ENCODE results near the gene BAG5.
A peak's percentile ranks its signal among the peaks of the same experiment; 100 is the strongest.

The BAG5 gene

DNA sequence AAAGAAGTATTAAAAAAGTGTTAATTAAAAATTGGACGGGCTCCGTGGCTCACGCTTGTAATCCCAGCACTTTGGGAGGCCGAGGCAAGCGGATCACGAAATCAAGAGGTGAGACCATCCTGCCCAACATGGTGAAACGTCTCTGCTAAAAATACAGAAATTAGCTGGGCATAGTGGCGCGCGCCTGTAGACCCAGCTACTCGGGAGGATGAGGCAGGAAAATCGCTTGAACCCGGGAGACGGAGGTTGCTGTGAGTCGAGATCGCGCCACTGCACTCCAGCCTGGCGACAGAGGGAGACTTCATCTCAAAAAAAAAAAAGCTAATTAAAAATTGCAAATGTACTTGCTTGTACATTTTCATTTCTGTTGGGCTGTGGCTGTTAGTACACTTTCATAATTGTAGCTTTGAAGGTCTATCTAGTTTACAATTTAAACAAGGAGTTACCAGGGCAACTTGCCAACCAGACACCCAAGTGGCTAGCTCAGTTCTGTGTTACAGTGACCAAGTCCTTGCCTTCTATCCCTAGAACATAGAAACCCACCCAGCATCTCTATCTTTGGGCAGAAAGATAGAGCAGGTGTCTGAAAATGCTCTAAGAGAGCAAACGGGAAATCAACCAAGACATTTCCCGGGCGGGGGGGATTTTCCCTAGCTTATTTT is 1.5 kb upstream of the BAG5 start:
- DNase-seq = no peak

DNA sequence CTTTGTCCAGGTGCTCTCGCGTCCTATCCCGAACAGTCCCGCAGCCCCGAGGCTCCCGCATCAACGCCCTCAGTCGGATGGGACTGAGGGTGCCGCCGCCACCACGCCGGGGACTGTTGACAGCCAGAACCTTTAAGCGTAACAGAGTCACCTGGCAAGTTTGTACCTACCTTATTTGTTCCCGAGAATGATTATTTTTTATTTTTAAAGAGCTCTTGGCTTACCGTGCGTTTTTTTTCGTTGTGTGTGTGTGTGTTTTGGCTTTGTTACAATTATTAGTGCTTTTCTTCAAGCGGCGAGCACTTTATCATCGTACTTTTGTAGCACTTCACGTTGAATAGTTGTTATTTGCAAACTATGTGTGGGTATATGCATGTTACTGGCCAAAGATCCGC is 766 bp upstream of the BAG5 start:
- DNase-seq = no peak

DNA sequence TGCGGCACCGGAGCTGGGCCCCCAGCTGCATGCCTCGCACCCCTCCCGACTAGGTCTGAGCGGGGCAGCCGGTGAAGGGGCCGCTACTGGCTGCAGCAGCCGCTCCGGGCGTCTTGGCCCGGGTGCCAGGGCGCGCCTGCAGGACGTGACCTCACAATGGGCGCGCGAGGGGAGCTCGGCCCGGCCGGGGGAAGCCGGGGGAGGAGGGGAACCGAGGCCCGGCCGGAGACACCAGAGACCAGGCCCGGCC is 353 bp downstream of the BAG5 start:
- DNase-seq = peak; percentile 71

- peak; percentile 69 for DNase-seq
These were observed 877 bp downstream of the BAG5 start for GRCh38 chr14:103561381-103562178.

GRCh38 chr14:103560691-103561090 is 1.8 kb downstream of the BAG5 start:
- DNase-seq = no peak

DNA sequence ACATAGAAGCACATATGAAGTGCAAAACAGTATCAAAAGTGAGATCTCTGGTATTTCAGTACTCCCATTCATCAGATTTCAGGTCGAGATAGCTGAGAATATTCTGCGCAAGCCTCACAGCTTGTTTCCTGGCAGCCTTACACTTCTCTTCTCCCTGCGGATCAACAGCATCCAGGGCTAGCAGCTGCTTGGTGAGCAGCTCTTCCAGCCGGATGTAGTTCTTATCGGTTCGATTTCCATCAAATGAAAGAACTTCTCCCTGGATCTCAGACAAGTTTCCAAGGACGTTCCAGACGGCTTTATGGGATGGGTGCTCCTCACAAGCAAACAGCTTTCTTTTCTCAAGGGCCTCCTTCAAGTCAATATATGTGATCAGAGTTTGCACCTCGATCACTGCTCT is 2.7 kb downstream of the BAG5 start:
- DNase-seq = no peak

- DNase-seq = no peak
These were observed 4.2 kb downstream of the BAG5 start for GRCh38 chr14:103558071-103558882.

GRCh38 chr14:103556946-103557758 is 5.3 kb downstream of the BAG5 start:
- DNase-seq = no peak

GRCh38 chr14:103555559-103556337 is 6.7 kb downstream of the BAG5 start:
- no peak for DNase-seq

DNA sequence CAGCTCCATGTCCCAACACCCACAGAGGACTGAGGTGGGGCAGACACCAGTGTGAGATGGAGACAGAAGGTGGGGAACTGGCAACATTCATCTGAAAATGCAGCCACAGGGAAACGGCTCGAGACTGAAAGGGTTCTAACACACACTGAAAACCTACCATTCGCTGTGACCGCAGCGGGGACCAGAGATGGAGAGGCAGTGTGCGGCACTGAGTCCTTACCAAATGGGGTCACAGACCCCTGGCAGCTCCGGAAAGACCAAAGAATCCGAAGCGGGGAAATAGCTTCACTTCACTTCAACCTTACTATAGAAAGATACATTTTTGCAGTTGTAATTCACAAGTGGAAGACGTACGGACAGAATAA is 9.6 kb downstream of the BAG5 start:
- DNase-seq = no peak

DNA sequence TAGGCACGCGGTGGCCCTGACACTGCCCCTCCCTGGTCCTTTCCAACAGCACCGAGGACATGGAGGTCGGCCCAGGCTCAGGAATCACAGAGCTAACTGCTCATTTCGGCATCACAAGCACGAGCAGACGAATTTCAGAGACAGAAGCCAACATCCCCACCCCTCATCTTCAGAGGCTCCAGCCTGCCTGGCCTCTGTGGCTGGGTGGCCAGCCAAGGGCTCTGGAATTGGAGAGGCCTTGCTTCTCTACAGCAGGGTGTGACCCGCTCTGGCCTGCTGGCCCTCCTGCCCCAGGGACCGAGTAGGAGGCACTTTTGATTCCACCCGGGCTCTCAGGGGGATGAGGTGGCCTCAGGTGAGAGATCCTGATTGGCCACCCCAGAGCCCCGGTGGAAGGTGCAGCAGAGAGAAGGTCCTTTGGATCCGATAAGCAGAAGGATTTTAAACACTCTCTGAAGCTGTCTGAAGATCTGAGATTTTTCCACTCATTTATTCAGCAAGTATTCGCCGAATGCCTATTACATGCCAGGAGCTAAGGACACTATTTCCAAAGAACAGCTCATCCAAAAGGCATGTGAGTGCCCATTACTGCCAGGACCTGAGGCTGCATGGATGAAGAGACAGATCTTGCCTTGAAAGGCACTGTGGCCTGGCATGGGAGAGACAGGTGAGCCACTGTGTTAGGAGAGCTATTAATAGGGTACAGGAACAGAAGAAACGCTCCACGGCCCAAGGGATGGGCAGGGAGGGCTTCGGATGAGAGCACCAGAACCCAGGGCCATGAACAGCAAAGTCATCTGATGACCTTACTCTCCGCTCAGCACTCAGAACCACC is 10.2 kb downstream of the BAG5 start:
- peak; percentile 85 for DNase-seq

GRCh38 chr14:103551338-103551762 is 11.1 kb downstream of the BAG5 start:
- DNase-seq = peak; percentile 82

GRCh38 chr14:103550451-103551337 is 11.8 kb downstream of the BAG5 start:
- peak; percentile 40 for DNase-seq

DNA sequence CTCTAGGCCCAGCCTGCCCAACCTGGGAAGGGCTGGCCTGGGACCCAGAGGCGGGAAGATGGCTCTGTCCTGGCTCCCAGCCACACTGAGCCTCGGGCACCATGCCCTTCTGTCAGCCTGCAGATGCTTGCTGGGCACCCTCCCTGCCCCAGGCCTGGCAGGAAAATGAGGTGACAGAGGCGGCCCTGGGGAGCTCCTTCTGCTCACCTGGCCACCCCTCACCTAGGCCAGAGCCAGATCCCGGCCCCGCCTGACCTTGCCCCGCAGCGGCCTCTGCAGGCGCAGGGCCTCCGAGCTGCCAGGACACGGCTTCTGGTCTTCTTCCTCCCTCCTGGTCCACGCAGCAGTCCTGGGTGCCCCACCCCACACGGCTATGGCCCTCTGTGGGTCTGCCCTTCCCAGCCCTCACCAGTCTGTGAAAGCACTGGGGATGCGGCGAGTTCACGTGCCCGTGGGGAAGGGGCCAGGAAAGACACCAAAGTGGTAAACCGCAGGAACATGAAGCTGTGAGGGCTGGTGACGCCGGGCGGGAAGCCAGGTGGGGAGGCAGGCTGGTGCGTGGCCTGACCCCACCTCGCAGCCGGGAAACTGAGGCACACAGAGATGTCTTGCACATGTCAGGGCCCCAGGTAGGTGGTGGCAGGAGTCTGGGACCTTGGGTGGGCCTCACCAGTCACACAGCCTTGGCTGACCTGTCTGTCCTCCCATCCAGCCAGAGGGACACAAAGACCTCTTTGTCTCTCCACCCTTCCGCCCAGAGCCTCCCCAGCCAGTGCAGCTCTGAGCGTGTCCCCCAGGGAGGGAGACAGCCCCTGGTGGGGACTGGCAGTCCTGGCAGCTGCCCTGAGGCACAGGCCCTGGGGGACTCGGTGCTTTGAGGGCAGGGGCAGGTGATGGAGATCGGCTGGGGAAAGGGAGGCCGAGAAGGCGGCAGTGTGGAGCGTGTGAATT is 12.8 kb downstream of the BAG5 start:
- peak; percentile 35 for DNase-seq

GRCh38 chr14:103548463-103549351 is 13.8 kb downstream of the BAG5 start:
- DNase-seq = peak; percentile 16

GRCh38 chr14:103547941-103548462 is 14.5 kb downstream of the BAG5 start:
- peak; percentile 21 for DNase-seq

GRCh38 chr14:103547455-103547940 is 15.0 kb downstream of the BAG5 start:
- DNase-seq = peak; percentile 16

All from right hindlimb (tissue), 1 donor.